GM19193 (cell line): ENCODE data around the gene CAMTA1.

Experiments
- POLR2A ChIP-seq: IDR thresholded peaks from 4 replicates; pipeline ENCODE4 v1.6.1; 2011; ENCODE audit not compliant: insufficient read depth, insufficient read length; ENCODE audit errors: extremely low read depth

CAMTA1 gene

GRCh38 chr1:7052701-7053100 is 267.4 kb downstream of the CAMTA1 start:
- no peak for TF ChIP-seq POLR2A

GRCh38 chr1:7060745-7061144 is 275.5 kb downstream of the CAMTA1 start:
- TF ChIP-seq POLR2A, result no peak

- no peak for TF ChIP-seq POLR2A
Measured at GRCh38 chr1:7062346-7063061, 277.2 kb downstream of the CAMTA1 start.

GRCh38 chr1:7063981-7064380 is 278.7 kb downstream of the CAMTA1 start:
- TF ChIP-seq POLR2A, result no peak

- TF ChIP-seq POLR2A, result no peak
Measured at GRCh38 chr1:7068552-7068951, 283.3 kb downstream of the CAMTA1 start.

GRCh38 chr1:7069931-7070330 is 284.7 kb downstream of the CAMTA1 start:
- no peak for TF ChIP-seq POLR2A

- no peak for TF ChIP-seq POLR2A
Measured at GRCh38 chr1:7070389-7071029, 285.3 kb downstream of the CAMTA1 start.

- no peak for TF ChIP-seq POLR2A
Measured at GRCh38 chr1:7076117-7076516, 290.9 kb downstream of the CAMTA1 start.

- TF ChIP-seq POLR2A, result no peak
Measured at GRCh38 chr1:7076572-7076971, 291.3 kb downstream of the CAMTA1 start.

- TF ChIP-seq POLR2A, result no peak
Measured at GRCh38 chr1:7077136-7077535, 291.9 kb downstream of the CAMTA1 start.

- TF ChIP-seq POLR2A, result no peak
Measured at GRCh38 chr1:7077970-7078369, 292.7 kb downstream of the CAMTA1 start.

- TF ChIP-seq POLR2A, result no peak
Measured at GRCh38 chr1:7079637-7080036, 294.4 kb downstream of the CAMTA1 start.

GRCh38 chr1:7084232-7084894 is 299.1 kb downstream of the CAMTA1 start:
- TF ChIP-seq POLR2A, result no peak

GRCh38 chr1:7085521-7085920 is 300.3 kb downstream of the CAMTA1 start:
- TF ChIP-seq POLR2A, result no peak

GRCh38 chr1:7086106-7086505 is 300.9 kb downstream of the CAMTA1 start:
- TF ChIP-seq POLR2A, result no peak

GRCh38 chr1:7087888-7088287 is 302.6 kb downstream of the CAMTA1 start:
- TF ChIP-seq POLR2A, result no peak

- no peak for TF ChIP-seq POLR2A
Measured at GRCh38 chr1:7089497-7089896, 304.2 kb downstream of the CAMTA1 start.

GRCh38 chr1:7093297-7093696 is 308.0 kb downstream of the CAMTA1 start:
- no peak for TF ChIP-seq POLR2A
